Measurements from ENCODE around the gene BAZ1B. TPM values are rescaled to one million over a fixed set of nuclear protein-coding genes. Genes with fewer than 3 reads are reported as not detected.

BAZ1B gene
- total RNA-seq, 2 experiments from 2014 or later, result 82.3 to 83.8 TPM

DNA sequence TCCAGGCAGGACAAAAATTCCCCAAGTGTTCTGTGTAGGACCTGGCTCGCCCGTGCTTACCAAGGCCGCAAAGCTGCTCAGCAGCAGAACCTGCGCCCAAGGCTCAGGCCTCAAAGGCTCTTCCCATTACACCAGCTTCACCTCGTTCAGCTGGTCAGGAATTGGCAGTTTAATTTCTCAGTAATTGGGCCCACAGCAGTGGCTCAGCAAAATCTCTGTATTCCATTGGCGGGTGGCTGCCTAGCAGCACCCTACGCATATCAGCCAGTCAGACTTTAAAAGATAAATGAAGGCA, 82.7 kb downstream of the BAZ1B start:
- POLR2A ChIA-PET, result no interaction called here
- Mint-ChIP-seq H3K36me3 (peaks cover 36% of the 10 kb centered on the region), H3K9me3 (peaks cover 4% of the 10 kb centered on the region)

DNA sequence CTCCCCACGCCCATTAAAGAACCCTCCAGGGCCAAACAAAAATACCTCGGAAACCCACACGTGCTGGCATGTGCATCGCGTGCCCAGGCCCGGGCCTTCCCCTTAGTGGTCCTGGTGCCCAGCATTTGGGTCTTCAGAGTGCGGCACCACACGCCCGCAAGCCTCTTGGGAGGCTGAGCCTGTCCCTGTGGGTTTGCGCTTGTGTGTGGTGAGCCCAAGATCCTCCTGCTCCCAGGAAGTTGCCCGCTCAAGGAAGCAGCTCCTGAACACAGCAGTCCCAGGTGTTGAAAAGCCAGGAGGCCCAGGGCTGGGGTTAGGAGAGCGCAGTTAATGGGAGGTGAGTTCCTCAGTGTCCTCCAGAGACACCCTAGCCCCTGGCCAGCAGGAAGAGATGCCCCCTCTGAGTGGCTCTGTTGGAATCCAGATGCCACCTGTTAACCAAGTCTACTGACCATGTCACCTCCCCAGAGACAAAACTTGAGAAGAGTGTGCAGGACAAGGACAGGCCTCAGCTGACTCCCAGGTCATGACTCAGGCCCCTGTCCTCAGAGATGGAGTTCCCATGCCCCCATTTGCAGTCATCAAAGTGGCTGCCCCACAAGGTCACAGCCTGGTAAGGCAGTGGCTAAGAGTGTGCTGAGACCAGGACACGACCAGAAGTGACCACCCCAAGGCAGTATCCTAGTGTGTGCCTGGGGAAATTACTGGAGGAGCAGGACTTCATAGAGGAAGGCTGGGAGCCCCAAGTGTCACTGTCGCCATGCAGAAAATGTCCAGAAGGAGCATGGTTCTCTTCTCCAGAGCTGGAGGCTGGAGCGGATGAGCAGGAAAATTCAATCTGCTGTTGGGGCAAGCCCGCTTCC, 83.3 kb downstream of the BAZ1B start:
- Mint-ChIP-seq H3K27ac (no peak overlapping the region), H3K9me3 (peaks cover 4% of the 10 kb centered on the region), H3K4me1 (ENCODE audit: low read depth) (peaks cover 2% of the 10 kb centered on the region), H3K4me3 (no peak overlapping the region), H3K36me3 (peaks cover 30% of the 10 kb centered on the region), H3K27me3 (peaks cover 3% of the 10 kb centered on the region)
- intact Hi-C loops (cut with micrococcal nuclease), result no loop called here
- ChIA-PET CTCF (interaction anchor here (0.8 to 5.2 kb wide), 2 partner anchors 13 kb away, joined by 3 to 26 read pairs; no protein-coding TSS in a partner anchor), POLR2A (no interaction called here)
- DNase-seq, result no peak

More for the DNA sequence above, 82.7 kb downstream of the BAZ1B start:
- intact Hi-C loops (cut with micrococcal nuclease), result no loop called here
- no peak for DNase-seq
- H3K27me3 Mint-ChIP-seq, result peaks cover 3% of the 10 kb centered on the region
- H3K4me3 Mint-ChIP-seq, result no peak overlapping the region
- H3K27ac Mint-ChIP-seq, result peak overlapping the region; percentile 6
- CTCF ChIA-PET, result interaction anchor here (0.8 kb wide), 1 partner anchor 12 kb away, joined by 3 read pairs; no protein-coding TSS in a partner anchor
- H3K4me1 Mint-ChIP-seq (ENCODE audit: low read depth), result peaks cover 2% of the 10 kb centered on the region

DNA sequence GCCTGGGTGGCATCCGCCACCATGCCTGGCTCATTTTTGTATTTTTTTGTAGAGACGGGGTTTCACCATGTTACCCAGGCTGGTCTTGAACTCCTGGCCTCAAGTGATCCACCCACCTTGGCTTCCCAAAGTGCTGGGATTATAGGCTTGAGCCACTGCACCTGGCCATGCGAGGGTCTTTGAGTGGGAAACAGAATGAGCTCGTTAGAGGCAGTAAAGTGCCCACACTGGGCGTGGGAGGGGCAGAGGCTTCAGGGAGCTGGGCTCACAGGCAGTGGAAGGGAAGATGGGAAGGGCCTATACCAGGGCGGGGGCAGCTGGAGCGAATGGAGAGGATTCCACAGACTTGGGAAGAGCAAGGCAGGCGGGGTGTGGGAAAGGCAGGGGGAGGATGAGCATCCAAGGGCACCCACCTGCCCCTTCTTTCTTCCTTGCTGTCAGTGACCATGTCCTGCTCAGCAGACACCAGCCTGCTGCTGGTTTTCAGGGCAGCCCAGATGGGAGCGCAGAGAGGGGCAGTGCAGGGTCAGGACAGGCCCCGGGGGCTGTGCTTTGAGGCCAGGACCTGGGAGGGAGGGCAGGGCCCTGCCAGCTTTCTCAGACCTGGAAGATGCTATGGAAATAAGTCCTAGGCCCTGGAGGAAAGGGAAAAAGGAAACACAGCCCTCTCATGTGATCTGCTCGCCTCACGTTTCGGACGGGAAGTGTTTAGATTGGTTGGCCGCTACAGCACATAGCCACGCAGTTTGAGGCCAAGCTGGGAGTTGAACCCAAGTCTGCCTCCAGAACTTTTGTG, 84.3 kb downstream of the BAZ1B start:
- no peak for DNase-seq
- ChIA-PET POLR2A (no interaction called here), CTCF (interaction anchor here (5.2 kb wide), 1 partner anchor 14 kb away, joined by 26 read pairs; no protein-coding TSS in a partner anchor)
- H3K27me3 Mint-ChIP-seq, result peaks cover 3% of the 10 kb centered on the region
- peaks cover 2% of the 10 kb centered on the region for H3K4me1 Mint-ChIP-seq (ENCODE audit: low read depth)
- intact Hi-C loops (cut with micrococcal nuclease), result no loop called here
- H3K4me3 Mint-ChIP-seq, result no peak overlapping the region
- H3K27ac Mint-ChIP-seq, result no peak overlapping the region
- peaks cover 21% of the 10 kb centered on the region for H3K36me3 Mint-ChIP-seq
- H3K9me3 Mint-ChIP-seq, result peaks cover 4% of the 10 kb centered on the region

DNA sequence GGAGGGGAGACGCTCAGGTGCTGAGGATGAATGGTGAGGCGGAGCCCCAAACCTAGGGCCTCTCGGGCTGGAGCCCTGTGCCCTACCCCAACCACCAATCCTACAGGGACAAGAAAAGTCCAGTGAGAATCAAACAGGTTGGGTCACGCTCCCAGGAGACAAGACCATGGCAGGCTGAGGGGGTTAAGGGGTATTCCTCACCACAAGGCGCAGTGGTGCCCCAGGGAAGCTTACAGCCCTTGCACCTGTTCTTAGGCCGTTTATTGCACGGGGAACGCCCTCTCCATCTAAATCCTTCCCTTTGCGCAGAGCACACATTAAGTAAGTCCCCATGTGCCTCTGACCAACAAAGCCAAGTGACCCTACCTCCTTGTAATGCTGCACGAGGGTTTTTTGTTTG, 85.0 kb downstream of the BAZ1B start:
- ChIA-PET CTCF (interaction anchor here (5.2 kb wide), 1 partner anchor 15 kb away, joined by 26 read pairs; no protein-coding TSS in a partner anchor), POLR2A (no interaction called here)
- DNase-seq, result no peak
- Mint-ChIP-seq H3K27ac (no peak overlapping the region), H3K36me3 (peaks cover 14% of the 10 kb centered on the region), H3K9me3 (peaks cover 4% of the 10 kb centered on the region), H3K4me1 (ENCODE audit: low read depth) (peaks cover 2% of the 10 kb centered on the region), H3K27me3 (peaks cover 3% of the 10 kb centered on the region), H3K4me3 (no peak overlapping the region)
- intact Hi-C loops (cut with micrococcal nuclease), result no loop called here

DNA sequence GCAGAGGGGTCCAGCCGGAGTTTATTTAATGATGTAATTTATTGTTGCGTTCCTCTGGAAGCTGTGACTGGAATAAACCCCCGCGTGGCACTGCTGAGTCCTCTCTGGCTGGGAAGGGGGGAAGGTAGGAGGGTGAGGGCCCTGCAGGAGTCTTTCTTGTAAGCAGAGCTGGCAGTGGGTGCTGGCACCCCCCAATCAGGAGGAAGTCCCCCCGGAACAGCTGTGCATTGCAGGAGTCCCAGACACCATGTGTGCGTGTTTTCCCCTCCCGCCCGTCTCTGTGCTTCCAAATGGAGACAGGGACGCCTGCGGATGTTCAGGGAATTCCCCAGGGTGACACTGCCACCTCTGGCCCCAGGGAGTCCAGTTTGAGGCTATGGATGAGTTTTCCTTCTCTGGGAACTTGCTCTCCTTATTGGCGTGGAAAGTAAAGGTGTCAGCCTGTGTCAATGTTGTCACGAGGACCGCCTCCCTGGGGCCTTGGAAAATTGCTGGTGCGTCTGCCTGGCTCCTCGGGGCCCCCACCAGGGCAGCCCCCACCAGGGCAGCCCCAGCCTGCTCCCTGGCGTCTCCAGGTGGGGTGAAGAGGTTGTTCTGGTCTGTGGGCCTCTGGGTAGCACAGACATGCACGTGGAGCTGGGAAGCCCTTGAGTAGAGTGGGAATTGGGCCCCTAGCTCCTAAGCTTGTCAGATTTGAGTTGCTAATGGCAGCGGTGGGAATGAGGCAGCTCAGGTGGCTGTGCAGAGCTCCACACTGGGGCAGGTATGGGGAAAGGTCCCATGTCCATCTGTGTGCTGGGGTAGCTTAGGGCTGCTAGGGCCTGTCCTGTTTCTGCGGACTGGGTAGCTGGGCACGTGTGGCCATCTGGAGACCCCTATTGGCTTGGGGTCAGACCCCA, 85.8 kb downstream of the BAZ1B start:
- intact Hi-C loops (cut with micrococcal nuclease), result no loop called here
- POLR2A ChIA-PET, result interaction anchor here (0.5 kb wide), 1 partner anchor 15 kb away, joined by 3 read pairs; no protein-coding TSS in a partner anchor

DNA sequence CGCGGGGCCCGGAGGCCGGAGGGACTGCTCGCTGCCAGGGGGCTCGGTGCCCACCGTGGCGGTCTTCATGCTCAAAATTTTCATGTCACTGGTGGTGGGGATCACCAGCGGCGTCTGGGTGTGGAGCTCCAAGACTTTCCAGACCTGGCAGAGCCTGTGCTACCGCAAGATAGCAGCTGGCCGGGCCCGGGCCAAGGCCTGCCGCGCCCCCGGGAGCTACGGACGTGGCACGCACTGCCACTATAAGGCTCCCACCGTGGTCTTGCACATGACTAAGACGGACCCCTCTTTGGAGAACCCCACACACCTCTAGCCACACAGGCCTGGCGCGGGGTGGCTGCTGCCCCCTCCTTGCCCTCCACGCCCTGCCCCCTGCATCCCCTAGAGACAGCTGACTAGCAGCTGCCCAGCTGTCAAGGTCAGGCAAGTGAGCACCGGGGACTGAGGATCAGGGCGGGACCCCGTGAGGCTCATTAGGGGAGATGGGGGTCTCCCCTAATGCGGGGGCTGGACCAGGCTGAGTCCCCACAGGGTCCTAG, 86.6 kb downstream of the BAZ1B start:
- H3K9me3 Mint-ChIP-seq, result peaks cover 4% of the 10 kb centered on the region
- H3K36me3 Mint-ChIP-seq, result peaks cover 7% of the 10 kb centered on the region
- no peak overlapping the region for H3K27ac Mint-ChIP-seq
- H3K4me1 Mint-ChIP-seq (ENCODE audit: low read depth), result peaks cover 2% of the 10 kb centered on the region
- peaks cover 3% of the 10 kb centered on the region for H3K27me3 Mint-ChIP-seq
- intact Hi-C loops (cut with micrococcal nuclease), result no loop called here
- POLR2A ChIA-PET, result interaction anchor here (0.5 kb wide), 1 partner anchor 15 kb away, joined by 3 read pairs; no protein-coding TSS in a partner anchor
- CTCF ChIA-PET, result interaction anchor here (5.2 kb wide), 1 partner anchor 16 kb away, joined by 26 read pairs; no protein-coding TSS in a partner anchor
- H3K4me3 Mint-ChIP-seq, result no peak overlapping the region
- DNase-seq, result no peak

More for the DNA sequence above, 85.8 kb downstream of the BAZ1B start:
- peaks cover 2% of the 10 kb centered on the region for H3K4me1 Mint-ChIP-seq (ENCODE audit: low read depth)
- peaks cover 3% of the 10 kb centered on the region for H3K27me3 Mint-ChIP-seq
- peaks cover 4% of the 10 kb centered on the region for H3K9me3 Mint-ChIP-seq
- DNase-seq, result no peak
- CTCF ChIA-PET, result interaction anchor here (5.2 kb wide), 1 partner anchor 16 kb away, joined by 26 read pairs; no protein-coding TSS in a partner anchor
- no peak overlapping the region for H3K27ac Mint-ChIP-seq
- no peak overlapping the region for H3K4me3 Mint-ChIP-seq
- peaks cover 10% of the 10 kb centered on the region for H3K36me3 Mint-ChIP-seq

DNA sequence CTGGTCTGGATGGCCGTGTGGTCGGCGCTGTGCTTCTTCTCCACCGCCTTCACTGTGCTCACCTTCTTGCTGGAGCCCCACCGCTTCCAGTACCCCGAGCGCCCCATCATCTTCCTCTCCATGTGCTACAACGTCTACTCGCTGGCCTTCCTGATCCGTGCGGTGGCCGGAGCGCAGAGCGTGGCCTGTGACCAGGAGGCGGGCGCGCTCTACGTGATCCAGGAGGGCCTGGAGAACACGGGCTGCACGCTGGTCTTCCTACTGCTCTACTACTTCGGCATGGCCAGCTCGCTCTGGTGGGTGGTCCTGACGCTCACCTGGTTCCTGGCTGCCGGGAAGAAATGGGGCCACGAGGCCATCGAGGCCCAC, 87.4 kb downstream of the BAZ1B start:
- Mint-ChIP-seq H3K27me3 (peaks cover 3% of the 10 kb centered on the region), H3K4me3 (peak overlapping the region; percentile 41), H3K4me1 (ENCODE audit: low read depth) (peaks cover 2% of the 10 kb centered on the region), H3K27ac (no peak overlapping the region), H3K36me3 (peaks cover 4% of the 10 kb centered on the region), H3K9me3 (peaks cover 4% of the 10 kb centered on the region)
- ChIA-PET CTCF (interaction anchor here (5.2 kb wide), 1 partner anchor 17 kb away, joined by 26 read pairs; no protein-coding TSS in a partner anchor), POLR2A (no interaction called here)
- no peak for DNase-seq
- intact Hi-C loops (cut with micrococcal nuclease), result no loop called here

DNA sequence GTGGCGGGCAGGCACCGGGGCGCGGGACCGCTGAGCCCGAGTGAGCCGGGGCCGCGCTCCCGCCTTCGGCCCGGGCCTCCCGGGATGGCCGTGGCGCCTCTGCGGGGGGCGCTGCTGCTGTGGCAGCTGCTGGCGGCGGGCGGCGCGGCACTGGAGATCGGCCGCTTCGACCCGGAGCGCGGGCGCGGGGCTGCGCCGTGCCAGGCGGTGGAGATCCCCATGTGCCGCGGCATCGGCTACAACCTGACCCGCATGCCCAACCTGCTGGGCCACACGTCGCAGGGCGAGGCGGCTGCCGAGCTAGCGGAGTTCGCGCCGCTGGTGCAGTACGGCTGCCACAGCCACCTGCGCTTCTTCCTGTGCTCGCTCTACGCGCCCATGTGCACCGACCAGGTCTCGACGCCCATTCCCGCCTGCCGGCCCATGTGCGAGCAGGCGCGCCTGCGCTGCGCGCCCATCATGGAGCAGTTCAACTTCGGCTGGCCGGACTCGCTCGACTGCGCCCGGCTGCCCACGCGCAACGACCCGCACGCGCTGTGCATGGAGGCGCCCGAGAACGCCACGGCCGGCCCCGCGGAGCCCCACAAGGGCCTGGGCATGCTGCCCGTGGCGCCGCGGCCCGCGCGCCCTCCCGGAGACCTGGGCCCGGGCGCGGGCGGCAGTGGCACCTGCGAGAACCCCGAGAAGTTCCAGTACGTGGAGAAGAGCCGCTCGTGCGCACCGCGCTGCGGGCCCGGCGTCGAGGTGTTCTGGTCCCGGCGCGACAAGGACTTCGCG, 88.0 kb downstream of the BAZ1B start:
- Mint-ChIP-seq H3K36me3 (peaks cover 3% of the 10 kb centered on the region), H3K27me3 (peaks cover 3% of the 10 kb centered on the region), H3K4me1 (ENCODE audit: low read depth) (peaks cover 2% of the 10 kb centered on the region), H3K27ac (no peak overlapping the region), H3K9me3 (peaks cover 4% of the 10 kb centered on the region), H3K4me3 (no peak overlapping the region)
- DNase-seq, result peak; percentile 16
- ChIA-PET POLR2A (no interaction called here), CTCF (interaction anchor here (5.2 kb wide), 1 partner anchor 18 kb away, joined by 26 read pairs; no protein-coding TSS in a partner anchor)
- intact Hi-C loops (cut with micrococcal nuclease), result no loop called here

DNA sequence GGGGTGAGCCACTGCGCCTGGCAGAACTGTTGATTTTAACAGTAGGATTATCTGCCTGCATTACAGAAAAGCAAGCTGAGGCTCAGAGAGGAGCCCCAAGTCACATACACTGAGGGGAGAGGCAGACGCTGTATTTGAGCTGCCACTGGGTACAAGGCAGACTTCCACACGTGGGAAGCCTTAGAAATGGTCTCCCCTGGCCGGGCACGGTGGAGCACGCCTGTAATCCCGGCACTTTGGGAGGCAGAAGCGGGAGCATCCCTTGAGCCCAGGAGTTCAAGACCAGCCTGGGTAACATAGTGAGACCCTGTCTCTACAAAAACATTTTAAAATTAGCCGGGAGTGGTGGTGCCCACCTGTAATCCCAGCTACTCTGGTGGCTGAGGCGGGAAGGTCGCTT, 89.4 kb downstream of the BAZ1B start:
- POLR2A ChIA-PET, result no interaction called here
- CTCF ChIA-PET, result interaction anchor here (0.7 to 2.6 kb wide), 3 partner anchors 19 to 109 kb away, joined by 3 to 8 read pairs (median 4); no protein-coding TSS in a partner anchor
- DNase-seq, result no peak
- Mint-ChIP-seq H3K27ac (no peak overlapping the region), H3K4me1 (ENCODE audit: low read depth) (peaks cover 2% of the 10 kb centered on the region), H3K4me3 (peak overlapping the region; percentile 41), H3K36me3 (peaks cover 3% of the 10 kb centered on the region), H3K9me3 (peaks cover 4% of the 10 kb centered on the region), H3K27me3 (peaks cover 3% of the 10 kb centered on the region)
- intact Hi-C loops (cut with micrococcal nuclease), result no loop called here

DNA sequence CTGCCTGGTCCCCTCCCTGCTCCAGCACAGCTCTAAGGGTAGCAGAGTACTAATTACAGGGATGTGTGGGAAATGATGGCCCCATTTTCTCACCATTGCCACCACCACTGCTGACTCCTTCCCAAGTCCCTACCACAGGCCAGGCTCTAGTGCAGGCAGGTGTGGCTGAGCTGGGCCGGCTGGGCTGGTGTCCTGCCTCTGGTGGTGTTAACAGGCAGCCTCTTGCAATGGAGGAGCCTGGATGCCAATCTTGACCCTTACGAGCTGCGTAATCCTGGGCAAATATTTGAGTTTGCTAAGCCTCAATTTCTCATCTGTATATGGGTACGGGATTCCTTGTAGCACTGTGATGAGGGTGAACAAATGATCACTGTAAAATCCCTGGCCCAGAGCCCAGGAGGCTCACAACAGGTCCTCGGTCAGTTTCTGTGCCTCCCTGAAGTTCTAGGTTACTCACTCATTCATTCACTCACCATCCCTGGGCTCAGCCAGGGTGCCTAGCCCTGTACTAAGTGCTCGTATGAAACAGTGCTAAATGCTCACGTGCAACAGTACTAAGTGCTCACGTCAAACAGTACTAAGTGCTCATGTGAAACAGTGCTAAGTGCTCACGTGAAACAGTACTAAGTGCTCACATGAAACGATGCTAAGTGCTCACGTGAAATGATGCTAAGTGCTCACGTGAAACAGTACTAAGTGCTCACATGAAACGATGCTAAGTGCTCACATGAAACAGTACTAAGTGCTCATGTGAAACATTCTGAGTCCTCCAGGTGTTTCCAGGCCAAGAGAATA, 90.9 kb downstream of the BAZ1B start:
- H3K9me3 Mint-ChIP-seq, result peaks cover 4% of the 10 kb centered on the region
- POLR2A ChIA-PET, result no interaction called here
- intact Hi-C loops (cut with micrococcal nuclease), result no loop called here
- H3K27ac Mint-ChIP-seq, result no peak overlapping the region
- peaks cover 3% of the 10 kb centered on the region for H3K36me3 Mint-ChIP-seq
- peaks cover 2% of the 10 kb centered on the region for H3K4me1 Mint-ChIP-seq (ENCODE audit: low read depth)
- peaks cover 3% of the 10 kb centered on the region for H3K27me3 Mint-ChIP-seq
- CTCF ChIA-PET, result interaction anchor here (2.6 kb wide), 1 partner anchor 20 kb away, joined by 8 read pairs; no protein-coding TSS in a partner anchor
- no peak for DNase-seq
- no peak overlapping the region for H3K4me3 Mint-ChIP-seq

All from activated CD4-positive, alpha-beta memory T cell treated with anti-CD3 and anti-CD28 coated beads for 36 hours (primary cell).